ENCODE data around the gene SCUBE2. TPM values are rescaled to one million over a fixed set of nuclear protein-coding genes. Genes with fewer than 3 reads are reported as not detected.

SCUBE2 gene
- total RNA-seq, 1 donor from 2014 or later, result 5.0 TPM

GRCh38 chr11:9022961-9023680 is 68.3 kb downstream of the SCUBE2 start:
- Mint-ChIP-seq H3K4me3 (ENCODE audit: unreplicated experiment) (no peak overlapping the region), H3K36me3 (ENCODE audit: low read depth) (peaks cover 10% of the 10 kb centered on the region)
- TF ChIP-seq CTCF (IDR thresholded peaks at IDR 0.05), result no peak

GRCh38 chr11:9020916-9021315 is 70.5 kb downstream of the SCUBE2 start:
- Mint-ChIP-seq H3K27me3 (ENCODE audit: low read depth) (no peaks in the 10 kb centered on the region), H3K9me3 (ENCODE audit: low read depth) (no peaks in the 10 kb centered on the region), H3K4me3 (ENCODE audit: unreplicated experiment) (no peak overlapping the region), H3K4me1 (ENCODE audit: low read depth) (no peaks in the 10 kb centered on the region), H3K36me3 (ENCODE audit: low read depth) (peaks cover 10% of the 10 kb centered on the region), H3K27ac (ENCODE audit: unreplicated experiment) (no peak overlapping the region)
- no peak for TF ChIP-seq CTCF (IDR thresholded peaks at IDR 0.05)
- no peak for DNase-seq (ENCODE audit: low spot score)

More at GRCh38 chr11:9022961-9023680, 68.3 kb downstream of the SCUBE2 start:
- Mint-ChIP-seq H3K27me3 (ENCODE audit: low read depth) (no peaks in the 10 kb centered on the region), H3K27ac (ENCODE audit: unreplicated experiment) (no peak overlapping the region), H3K4me1 (ENCODE audit: low read depth) (no peaks in the 10 kb centered on the region), H3K9me3 (ENCODE audit: low read depth) (no peaks in the 10 kb centered on the region)
- no peak for DNase-seq (ENCODE audit: low spot score)

GRCh38 chr11:9019861-9020260 is 71.5 kb downstream of the SCUBE2 start:
- no peak for DNase-seq (ENCODE audit: low spot score)
- TF ChIP-seq CTCF (IDR thresholded peaks at IDR 0.05), result no peak
- H3K9me3 Mint-ChIP-seq (ENCODE audit: low read depth), result no peaks in the 10 kb centered on the region

GRCh38 chr11:9017773-9018172 is 73.6 kb downstream of the SCUBE2 start:
- Mint-ChIP-seq H3K36me3 (ENCODE audit: low read depth) (peaks cover 4% of the 10 kb centered on the region), H3K9me3 (ENCODE audit: low read depth) (peaks cover 5% of the 10 kb centered on the region), H3K4me1 (ENCODE audit: low read depth) (no peaks in the 10 kb centered on the region), H3K27me3 (ENCODE audit: low read depth) (no peaks in the 10 kb centered on the region), H3K4me3 (ENCODE audit: unreplicated experiment) (no peak overlapping the region), H3K27ac (ENCODE audit: unreplicated experiment) (no peak overlapping the region)
- no peak for TF ChIP-seq CTCF (IDR thresholded peaks at IDR 0.05)
- DNase-seq (ENCODE audit: low spot score), result no peak

More at GRCh38 chr11:9019861-9020260, 71.5 kb downstream of the SCUBE2 start:
- Mint-ChIP-seq H3K4me3 (ENCODE audit: unreplicated experiment) (no peak overlapping the region), H3K4me1 (ENCODE audit: low read depth) (no peaks in the 10 kb centered on the region), H3K36me3 (ENCODE audit: low read depth) (peaks cover 8% of the 10 kb centered on the region), H3K27me3 (ENCODE audit: low read depth) (no peaks in the 10 kb centered on the region), H3K27ac (ENCODE audit: unreplicated experiment) (no peak overlapping the region)

GRCh38 chr11:9016916-9017642 is 74.3 kb downstream of the SCUBE2 start:
- peaks cover 4% of the 10 kb centered on the region for H3K36me3 Mint-ChIP-seq (ENCODE audit: low read depth)
- H3K9me3 Mint-ChIP-seq (ENCODE audit: low read depth), result peaks cover 5% of the 10 kb centered on the region
- DNase-seq (ENCODE audit: low spot score), result no peak
- no peaks in the 10 kb centered on the region for H3K4me1 Mint-ChIP-seq (ENCODE audit: low read depth)
- no peak for TF ChIP-seq CTCF (IDR thresholded peaks at IDR 0.05)
- no peaks in the 10 kb centered on the region for H3K27me3 Mint-ChIP-seq (ENCODE audit: low read depth)
- no peak overlapping the region for H3K27ac Mint-ChIP-seq (ENCODE audit: unreplicated experiment)
- no peak overlapping the region for H3K4me3 Mint-ChIP-seq (ENCODE audit: unreplicated experiment)
